GM12875 (cell line): Measurements from ENCODE around the gene MIEF1.

ENCODE experiments used
- H3K4me3 ChIP-seq: one replicate; pipeline ENCODE4 v1.5.1; 2011; ENCODE audit warnings: low read depth, low read length, control low read depth
- TF ChIP-seq, protein P1 (sequence below): IDR thresholded peaks from 2 replicates; pipeline ENCODE4 v1.5.1; 2011; ENCODE audit warnings: low read depth, mild to moderate bottlenecking, control low read depth, inconsistent platforms, low read length, moderate library complexity, borderline replicate concordance; ENCODE audit not compliant: insufficient read depth

Gene MIEF1

DNA sequence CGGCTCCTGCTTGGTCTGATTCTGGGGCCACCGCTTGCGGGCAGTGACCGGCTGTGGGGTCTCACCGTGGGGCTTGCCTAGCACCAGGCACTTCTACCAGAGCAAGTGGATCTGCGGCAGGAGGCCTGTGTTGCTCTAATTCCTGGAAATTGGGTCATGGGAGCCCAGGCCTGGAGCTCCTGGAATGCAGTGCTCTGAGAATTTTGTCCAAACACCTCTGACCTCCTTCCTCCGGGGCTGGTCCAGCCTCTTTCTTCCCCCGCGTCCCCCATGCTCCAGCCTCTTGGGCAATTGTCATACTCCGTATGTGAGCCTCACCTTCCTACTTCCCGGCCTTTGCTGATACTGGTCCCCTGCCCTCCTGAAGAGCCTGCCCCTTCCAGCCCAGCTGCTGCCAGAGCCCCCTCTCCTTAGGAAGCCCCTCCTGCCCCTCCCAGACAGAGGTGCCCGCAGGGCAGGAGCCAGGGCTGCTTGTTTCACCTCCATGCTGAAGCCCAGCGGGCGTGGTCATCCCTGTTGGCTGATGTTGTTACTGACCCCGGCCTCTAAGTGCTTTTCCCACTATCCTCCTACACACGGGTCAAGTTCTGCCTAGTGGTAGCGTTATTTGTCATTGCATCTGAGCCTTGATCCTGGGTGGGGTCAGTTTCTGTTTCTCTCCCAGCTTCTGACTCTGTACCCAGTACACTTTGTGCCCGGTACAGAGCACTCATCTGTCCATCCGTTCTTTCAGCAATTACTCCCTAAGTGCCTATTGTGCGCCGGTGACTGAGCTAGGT, 35.7 kb upstream of the MIEF1 start:
- TF ChIP-seq, protein P1, sequence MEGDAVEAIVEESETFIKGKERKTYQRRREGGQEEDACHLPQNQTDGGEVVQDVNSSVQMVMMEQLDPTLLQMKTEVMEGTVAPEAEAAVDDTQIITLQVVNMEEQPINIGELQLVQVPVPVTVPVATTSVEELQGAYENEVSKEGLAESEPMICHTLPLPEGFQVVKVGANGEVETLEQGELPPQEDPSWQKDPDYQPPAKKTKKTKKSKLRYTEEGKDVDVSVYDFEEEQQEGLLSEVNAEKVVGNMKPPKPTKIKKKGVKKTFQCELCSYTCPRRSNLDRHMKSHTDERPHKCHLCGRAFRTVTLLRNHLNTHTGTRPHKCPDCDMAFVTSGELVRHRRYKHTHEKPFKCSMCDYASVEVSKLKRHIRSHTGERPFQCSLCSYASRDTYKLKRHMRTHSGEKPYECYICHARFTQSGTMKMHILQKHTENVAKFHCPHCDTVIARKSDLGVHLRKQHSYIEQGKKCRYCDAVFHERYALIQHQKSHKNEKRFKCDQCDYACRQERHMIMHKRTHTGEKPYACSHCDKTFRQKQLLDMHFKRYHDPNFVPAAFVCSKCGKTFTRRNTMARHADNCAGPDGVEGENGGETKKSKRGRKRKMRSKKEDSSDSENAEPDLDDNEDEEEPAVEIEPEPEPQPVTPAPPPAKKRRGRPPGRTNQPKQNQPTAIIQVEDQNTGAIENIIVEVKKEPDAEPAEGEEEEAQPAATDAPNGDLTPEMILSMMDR, result no peak
- no peak overlapping the region for H3K4me3 ChIP-seq

DNA sequence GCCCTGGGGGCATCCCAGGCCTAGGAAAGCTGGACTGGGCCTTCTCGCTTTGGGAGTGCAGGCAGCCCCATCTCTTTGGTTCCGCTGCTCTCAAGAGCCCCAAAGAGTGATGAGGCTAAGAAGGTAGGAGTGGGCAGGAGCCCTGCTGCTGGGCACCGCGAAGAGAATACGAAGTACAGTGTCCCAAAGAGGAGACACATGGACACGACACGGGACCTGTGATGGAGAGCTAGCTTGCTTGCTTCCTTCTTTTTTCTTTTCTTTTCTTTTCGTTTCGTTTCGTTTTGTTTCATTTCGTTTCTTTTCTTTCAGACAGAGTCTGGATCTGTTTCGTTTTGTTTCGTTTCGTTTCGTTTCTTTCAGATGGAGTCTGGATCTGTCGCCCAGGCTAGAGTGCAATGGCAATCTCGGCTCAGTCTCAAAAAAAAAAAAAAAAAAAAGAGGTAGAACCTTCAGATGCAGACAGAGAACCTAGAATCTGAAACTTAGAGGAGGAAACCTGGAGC, 34.6 kb upstream of the MIEF1 start:
- H3K4me3 ChIP-seq, result no peak overlapping the region

DNA sequence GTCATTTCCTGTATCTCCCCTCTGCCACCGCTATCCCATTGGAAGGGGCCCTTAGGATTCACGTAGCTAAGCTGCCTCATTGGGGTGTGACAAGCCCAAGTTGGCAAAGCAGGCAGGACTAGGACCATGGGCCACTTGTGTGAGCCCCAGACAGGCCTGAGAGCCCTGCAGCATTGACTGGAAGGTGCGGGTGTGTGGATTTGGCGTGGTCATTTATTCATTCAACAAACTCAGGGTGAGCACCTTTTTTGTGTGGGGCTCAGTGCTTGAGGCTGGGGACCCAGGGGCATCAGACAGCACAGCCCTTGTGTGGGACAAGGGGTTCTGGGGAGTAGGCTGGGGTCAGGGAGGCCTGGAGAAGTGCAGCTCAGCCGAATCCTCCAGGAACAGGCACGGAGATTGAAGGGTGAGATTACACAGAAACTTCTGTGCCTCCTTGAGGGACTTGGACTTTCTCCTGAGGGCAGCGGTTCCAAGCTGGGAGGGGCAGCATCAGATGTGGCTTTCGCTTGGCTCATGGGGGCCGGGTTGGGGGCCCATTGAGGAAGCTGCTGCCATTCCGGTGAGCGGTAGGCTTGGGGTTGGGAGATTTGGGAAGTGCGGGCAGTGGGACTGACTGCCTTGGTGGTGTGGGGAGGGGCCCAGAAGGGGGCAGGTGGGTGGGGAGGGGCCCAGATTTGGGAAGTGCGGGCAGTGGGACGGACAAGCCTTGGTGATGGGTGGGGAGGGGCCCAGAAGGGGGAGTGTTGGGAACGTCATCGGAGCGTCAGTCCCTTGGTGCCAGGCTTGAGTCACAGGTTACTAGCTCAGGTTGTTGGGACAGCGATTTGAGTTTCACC, 33.4 kb upstream of the MIEF1 start:
- TF ChIP-seq, protein P1, result no peak
- H3K4me3 ChIP-seq, result no peak overlapping the region

More for the DNA sequence above, 34.6 kb upstream of the MIEF1 start:
- TF ChIP-seq, protein P1, result no peak

DNA sequence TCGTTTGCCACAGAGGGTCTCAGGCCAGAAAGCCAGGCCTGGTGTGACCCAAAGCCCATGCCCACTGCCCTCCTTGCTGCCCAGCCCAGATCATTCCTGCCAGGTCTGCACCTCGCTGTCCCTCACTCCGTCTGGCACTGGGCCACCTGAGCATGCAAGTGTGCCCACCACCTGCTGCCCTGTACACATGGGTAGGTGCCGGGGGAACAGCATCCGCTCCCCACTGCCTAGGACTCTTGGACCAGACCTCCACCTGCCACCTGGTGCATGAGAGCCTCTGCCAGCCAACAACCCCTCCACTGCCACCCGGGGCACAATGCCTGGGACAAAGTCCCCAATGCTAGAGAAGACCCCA, 32.8 kb upstream of the MIEF1 start:
- TF ChIP-seq, protein P1, result no peak
- H3K4me3 ChIP-seq, result no peak overlapping the region

DNA sequence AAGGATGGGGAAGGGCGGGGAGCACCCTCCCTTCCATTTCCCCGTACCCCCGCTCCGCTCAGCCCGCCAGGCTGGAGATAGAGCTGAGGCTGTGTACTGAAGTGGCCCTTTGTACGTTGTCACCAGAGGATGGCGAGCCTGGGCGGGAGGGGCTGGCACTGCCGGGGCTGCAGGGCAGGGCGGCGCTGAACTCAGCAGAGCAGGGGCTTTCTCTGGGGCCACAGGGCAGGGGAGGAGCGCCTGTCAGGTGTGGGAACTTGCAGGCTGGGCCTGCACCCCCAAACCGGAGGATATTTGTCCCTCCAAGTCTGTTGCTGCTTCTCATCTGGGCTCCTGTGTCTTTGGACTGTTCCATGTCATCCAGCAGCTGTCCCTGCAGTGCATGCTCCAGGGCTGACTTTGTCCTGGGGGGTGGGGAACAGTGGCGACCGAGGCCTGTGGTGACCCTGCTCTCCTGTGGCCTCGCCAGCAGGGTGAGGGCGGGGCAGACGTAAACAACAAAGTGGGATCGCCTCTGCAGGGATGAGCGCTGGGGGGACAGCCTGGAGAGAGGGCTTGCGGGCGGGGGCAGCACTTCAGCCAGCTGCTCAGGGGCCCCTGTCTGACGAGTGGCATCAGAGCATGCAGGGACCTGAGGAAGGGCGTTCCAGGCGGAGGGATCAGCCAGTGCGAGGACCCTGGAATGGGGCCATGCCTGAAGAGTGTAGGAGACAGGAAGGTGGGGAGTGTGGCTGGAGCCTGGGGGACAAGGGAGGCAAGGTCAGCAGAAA, 32.2 kb upstream of the MIEF1 start:
- no peak overlapping the region for H3K4me3 ChIP-seq
- TF ChIP-seq, protein P1, result no peak

DNA sequence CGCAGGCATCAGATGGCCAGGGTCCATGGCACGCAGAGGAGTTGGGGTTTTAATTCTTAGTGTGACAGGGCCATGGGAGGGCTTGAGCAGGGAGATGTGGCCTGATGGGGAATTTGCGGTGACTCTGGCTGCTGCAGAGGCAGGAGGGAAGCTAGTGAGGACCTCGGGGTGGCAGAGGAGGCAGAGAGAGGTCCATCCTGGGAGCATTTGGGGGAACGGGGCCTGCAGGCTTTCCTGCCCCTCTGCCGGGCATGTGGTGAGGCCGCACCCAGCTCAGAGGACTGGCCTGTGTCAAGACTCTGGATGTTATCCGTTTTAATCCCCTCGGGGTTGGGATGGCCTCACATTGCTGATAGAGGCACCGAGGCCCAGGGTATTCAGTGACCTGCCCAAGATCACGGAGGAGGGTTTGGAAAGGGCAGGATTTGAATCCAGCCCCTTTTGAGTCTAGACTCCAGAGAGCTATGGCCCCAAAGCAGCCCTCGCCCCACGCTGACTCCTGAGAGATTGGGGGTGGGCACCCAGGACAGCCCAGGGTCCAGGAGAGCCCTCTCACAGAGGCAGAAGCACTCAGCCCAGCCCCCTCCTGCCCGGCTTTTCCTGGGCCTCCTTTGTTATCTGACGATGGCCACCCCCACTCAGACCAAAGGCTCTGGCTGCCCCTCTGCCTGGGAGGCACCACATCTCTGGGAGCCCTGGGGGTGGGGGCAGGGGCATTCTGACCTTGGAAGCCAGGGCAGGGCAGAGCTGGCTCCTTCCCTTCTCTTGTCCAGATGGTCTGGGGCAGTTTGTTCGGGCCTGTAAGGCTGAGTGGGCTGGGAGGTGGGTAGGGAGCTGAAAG, 31.4 kb upstream of the MIEF1 start:
- no peak overlapping the region for H3K4me3 ChIP-seq
- TF ChIP-seq, protein P1, result no peak
